Non-pigmented ciliary epithelial cell (primary cell): ENCODE measurements around the gene NCOA6.
"Not testable (repeated sequence)": the region's sequence is repeated elsewhere in the genome, so short reads cannot be mapped to it uniquely, and the experiment has no call there.

Experiments used
- DNase-seq: peaks from one replicate; pipeline ENCODE4 v3.0.0-alpha.2; 2010; ENCODE audit warnings: low read depth

NCOA6 gene

GRCh38 chr20:34719242-34720017 lies 106.0 kb downstream of the NCOA6 start:
- DNase-seq, result not testable (repeated sequence)

GRCh38 chr20:34717230-34718095 lies 108.0 kb downstream of the NCOA6 start:
- no peak for DNase-seq

GRCh38 chr20:34716921-34717229 lies 108.6 kb downstream of the NCOA6 start:
- no peak for DNase-seq

GRCh38 chr20:34715384-34715783 lies 110.1 kb downstream of the NCOA6 start:
- no peak for DNase-seq

- DNase-seq, result not testable (repeated sequence)
Observed at GRCh38 chr20:34713944-34714515, 111.4 kb downstream of the NCOA6 start.

GRCh38 chr20:34713194-34713943 lies 112.1 kb downstream of the NCOA6 start:
- DNase-seq, result peak; percentile 100

GRCh38 chr20:34712525-34713192 lies 112.8 kb downstream of the NCOA6 start:
- DNase-seq, result no peak

- DNase-seq, result no peak
Observed at GRCh38 chr20:34711813-34712430, 113.5 kb downstream of the NCOA6 start.

- no peak for DNase-seq
Observed at GRCh38 chr20:34710861-34711574, 114.4 kb downstream of the NCOA6 start.

- DNase-seq, result no peak
Observed at GRCh38 chr20:34710568-34710839, 114.9 kb downstream of the NCOA6 start.

- DNase-seq, result no peak
Observed at GRCh38 chr20:34709831-34710567, 115.5 kb downstream of the NCOA6 start.

- DNase-seq, result no peak
Observed at GRCh38 chr20:34709044-34709830, 116.2 kb downstream of the NCOA6 start.

GRCh38 chr20:34708621-34709043 lies 116.8 kb downstream of the NCOA6 start:
- no peak for DNase-seq

- DNase-seq, result no peak
Observed at GRCh38 chr20:34706912-34707784, 118.3 kb downstream of the NCOA6 start.

GRCh38 chr20:34706302-34706875 lies 119.1 kb downstream of the NCOA6 start:
- DNase-seq, result no peak

- DNase-seq, result no peak
Observed at GRCh38 chr20:34705397-34706301, 119.8 kb downstream of the NCOA6 start.

GRCh38 chr20:34705008-34705396 lies 120.4 kb downstream of the NCOA6 start:
- DNase-seq, result no peak
